GM18909 (cell line): ENCODE data around the gene DDX10.
"Not testable (repeated sequence)": the region's sequence is repeated elsewhere in the genome, so short reads cannot be mapped to it uniquely, and the experiment has no call there.

Source experiments
- ATAC-seq: cut with Tn5 transposase; IDR thresholded peaks from one replicate; pipeline ENCODE4 v1.9.1; 2021; ENCODE audit warnings: mild to moderate bottlenecking; ENCODE audit not compliant: unreplicated experiment, poor library complexity

Gene DDX10

DNA sequence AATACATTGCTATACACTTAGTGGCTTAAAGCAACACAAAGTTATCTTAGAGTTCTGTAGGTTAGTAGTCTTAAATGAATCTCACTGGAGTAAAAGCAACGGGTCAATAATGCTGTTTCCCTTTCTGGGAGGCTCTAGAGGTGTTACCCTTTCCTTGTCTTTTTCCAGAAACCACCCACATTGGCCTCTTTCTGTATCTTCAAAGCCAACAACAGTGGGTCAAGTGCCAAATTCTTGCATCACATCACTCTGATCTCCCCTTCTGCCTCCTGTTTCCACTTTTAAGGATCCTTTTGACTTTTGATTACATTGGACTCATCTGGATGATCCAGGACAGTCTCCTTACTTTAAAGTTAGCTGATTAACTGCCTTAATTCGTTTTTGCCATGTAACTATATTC is 93.6 kb downstream of the DDX10 start:
- ATAC-seq: no peak

GRCh38 chr11:108766596-108767173 is 101.8 kb downstream of the DDX10 start:
- no peak for ATAC-seq

GRCh38 chr11:108768370-108768769 is 103.5 kb downstream of the DDX10 start:
- no peak for ATAC-seq

- no peak for ATAC-seq
These were observed 104.1 kb downstream of the DDX10 start for GRCh38 chr11:108768964-108769363.

GRCh38 chr11:108774037-108774730 is 109.3 kb downstream of the DDX10 start:
- ATAC-seq: no peak

DNA sequence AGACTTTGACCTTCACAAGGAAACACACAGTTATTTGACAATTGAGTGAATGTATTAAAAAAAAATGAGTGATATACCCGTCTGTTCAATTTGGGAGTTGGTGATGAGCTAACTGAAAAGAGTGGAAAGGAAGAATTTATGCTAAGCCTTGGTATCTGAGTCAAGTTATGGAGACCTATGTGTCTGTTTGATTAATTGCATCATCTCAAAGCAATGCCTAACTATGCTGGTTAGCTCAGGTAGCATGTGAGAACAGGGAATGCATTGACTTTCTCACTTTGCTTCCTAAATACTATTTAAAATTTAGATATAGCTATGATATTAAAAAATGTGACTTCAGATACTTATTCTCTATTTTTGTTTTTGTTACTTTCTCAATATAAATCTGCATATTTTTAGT is 110.5 kb downstream of the DDX10 start:
- ATAC-seq: no peak

DNA sequence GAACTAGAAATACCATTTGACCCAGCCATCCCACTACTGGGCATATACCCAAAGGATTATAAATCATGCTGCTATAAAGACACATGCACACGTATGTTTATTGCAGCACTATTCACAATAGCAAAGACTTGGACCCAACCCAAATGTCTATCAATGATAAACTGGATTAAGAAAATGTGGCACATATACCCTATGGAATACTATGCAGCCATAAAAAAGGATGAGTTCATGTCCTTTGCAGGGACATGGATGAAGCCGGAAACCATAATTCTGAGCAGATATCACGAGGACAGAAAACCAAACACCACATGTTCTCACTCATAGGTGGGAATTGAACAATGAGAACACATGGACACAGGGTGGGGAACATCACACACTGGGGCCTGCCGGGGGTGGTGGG is 114.3 kb downstream of the DDX10 start:
- not testable (repeated sequence) for ATAC-seq

DNA sequence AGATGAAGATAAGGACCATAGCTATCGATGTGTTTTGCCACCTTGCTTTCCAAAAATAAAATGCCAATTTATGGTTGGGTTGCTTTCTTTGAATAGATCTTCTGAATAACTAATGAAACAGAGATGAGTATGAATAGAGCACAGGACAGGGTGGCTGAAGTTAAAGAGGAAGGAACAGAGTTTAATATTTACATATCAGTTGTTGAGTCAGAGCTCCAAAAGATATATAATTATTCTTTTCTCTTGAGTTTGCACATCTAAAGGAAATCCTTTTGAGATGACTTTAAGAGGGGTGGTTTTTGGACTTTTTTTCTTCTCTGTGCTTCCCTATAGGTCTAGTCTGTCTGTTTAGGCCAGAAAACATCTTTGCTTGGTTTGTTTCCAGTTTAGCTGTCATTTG is 115.2 kb downstream of the DDX10 start:
- ATAC-seq: no peak

DNA sequence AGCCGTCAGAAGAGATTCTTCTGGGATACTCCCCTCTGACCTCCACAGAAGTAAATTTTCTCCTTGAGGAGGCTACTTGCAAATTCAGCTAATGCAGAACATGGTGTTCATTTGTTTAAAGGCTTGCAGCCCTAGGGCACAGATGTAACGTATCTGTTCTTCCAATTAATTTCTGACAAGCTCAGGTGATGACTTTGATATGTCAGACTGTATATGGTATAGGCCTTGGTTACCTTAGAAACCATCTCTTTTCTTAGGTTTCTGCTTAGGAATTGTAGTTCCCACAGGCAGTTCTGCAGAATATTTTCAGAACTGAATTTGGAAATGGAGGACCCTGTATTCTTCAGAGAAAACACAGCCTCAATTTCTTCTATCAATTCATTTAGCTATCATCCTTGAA is 117.1 kb downstream of the DDX10 start:
- no peak for ATAC-seq

DNA sequence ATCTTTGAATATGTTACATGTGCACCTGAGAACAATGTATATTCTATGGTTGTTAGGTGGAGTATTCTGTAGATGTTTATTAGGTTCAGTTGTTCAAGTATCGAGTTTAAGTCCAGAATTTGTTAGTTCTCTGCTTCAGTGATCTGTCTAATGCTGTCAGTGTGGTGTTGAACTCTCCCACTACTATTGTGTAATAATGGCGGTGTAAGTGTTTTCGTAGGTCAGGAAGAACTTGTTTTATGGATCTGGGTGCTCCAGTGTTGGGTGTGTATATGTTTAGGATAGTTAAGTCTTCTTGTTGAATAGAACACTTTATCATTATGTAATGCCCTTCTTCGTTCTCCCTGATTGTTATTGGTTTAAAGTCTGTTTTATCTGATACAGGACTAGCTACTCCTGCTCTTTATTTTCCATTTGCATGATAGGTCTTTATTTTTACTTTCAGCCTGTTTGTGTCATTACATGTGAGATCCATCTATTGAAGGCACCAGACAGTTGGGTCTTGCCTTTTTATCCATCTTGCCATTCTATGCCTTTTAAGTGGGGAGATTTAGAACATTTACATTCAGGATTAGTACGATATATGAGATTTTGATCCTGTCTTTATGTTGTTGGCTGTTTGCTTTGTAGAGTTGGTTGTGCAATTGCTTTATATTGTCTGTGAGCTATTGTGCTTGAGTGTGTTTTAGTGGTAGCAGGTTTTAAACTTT is 121.6 kb downstream of the DDX10 start:
- ATAC-seq: no peak

- no peak for ATAC-seq
These were observed 122.2 kb downstream of the DDX10 start for GRCh38 chr11:108787105-108787504.

DNA sequence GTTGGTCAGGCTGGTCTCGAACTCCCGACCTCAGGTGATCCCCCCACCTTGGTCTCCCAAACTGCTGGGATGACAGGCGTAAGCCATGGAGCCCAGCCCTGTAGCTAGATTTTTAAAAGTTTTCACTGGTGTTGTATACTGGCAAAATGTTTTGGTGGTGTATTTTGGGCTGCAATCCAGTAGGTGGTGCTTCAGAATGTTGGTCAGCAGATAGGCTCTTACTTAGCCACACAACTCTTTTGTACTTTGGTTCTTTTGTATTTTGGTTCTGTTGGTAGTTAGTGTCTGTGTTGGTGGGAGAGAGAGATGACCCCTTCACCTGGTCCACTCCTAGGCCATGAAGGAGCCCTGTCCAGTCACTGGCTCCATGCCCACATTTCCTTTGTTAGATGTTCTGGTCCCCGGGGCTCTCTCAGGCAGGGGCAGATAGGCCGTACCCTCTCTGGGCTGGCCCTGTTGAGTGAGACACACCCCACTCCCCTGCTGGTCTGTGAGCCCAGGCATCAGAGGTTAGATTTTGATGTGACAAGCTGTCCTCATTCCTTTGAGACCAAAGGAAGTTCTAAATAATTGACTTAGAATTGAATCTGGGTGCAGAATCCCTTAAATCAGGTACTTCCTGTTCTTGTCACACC is 123.8 kb downstream of the DDX10 start:
- no peak for ATAC-seq

GRCh38 chr11:108790501-108791299 is 125.8 kb downstream of the DDX10 start:
- no peak for ATAC-seq

GRCh38 chr11:108793138-108793537 is 128.3 kb downstream of the DDX10 start:
- ATAC-seq: no peak

GRCh38 chr11:108793611-108794010 is 128.7 kb downstream of the DDX10 start:
- ATAC-seq: no peak

GRCh38 chr11:108796551-108796950 is 131.7 kb downstream of the DDX10 start:
- ATAC-seq: no peak

DNA sequence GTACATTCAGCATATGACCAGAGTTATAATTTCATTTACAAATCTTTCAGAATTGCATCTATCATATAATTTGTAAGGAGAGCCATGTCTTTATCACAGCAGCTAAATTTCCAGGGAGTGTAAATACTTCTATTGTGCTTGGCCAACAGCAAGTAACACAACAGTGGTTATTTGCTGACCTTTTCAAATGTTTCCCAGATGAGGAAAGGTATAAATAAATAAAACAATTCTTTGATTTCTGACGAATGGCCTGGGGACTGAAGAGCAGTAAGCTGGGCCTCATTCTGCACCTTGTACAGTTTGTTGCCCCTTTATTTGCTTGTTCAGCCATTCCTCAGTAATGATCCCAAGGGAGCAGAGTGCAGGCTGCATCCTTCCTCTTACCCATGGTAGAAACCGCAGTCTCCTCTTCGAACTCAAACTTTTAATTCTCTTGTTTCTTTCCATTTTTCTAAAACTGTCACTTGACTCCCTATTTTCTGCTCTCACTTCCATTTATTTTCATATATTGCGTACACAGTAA is 132.8 kb downstream of the DDX10 start:
- ATAC-seq: no peak

- no peak for ATAC-seq
These were observed 137.6 kb downstream of the DDX10 start for GRCh38 chr11:108802492-108802891.

GRCh38 chr11:108803776-108804175 is 138.9 kb downstream of the DDX10 start:
- ATAC-seq: no peak

DNA sequence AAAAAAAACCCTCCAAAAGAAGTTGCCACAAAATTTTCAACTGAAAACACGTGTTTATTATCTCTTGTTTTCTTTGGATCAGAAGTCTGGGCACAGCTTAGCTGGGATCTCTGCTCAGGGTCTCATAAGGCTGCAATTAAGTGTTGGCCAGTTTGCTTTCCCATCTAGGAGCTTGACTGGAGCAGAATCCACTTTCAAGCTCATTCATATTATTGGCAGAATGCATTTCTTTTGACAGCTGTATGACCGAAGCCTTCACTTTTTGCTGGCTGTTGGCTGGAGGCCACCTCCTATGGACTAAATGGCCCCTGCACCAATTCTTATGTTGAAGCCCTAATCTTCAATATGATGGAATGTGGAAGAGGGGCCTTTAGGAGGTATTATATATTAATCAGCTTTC is 139.6 kb downstream of the DDX10 start:
- ATAC-seq: no peak
